Measurements from ENCODE around the gene SLC6A19.

Gene SLC6A19

GRCh38 chr5:1206521-1207412 is 5.4 kb downstream of the SLC6A19 start:
- no peaks in the 10 kb centered on the region for H3K36me3 ChIP-seq (ENCODE audit: control insufficient read depth in 4 of 4, insufficient read depth in 4 of 4, low read length in 3 of 4)
- peaks cover 0 to 25% (median 3%) of the 10 kb centered on the region in 5 experiments for H3K27me3 ChIP-seq (replicated peaks in 2 of 5; ENCODE audit: control insufficient read depth in 4 of 5, insufficient read depth in 5 of 5, low read length in 4 of 5)
- H3K4me3 ChIP-seq (ENCODE audit: control insufficient read depth in 1 of 7, extremely low read depth in 1 of 7, insufficient read depth in 4 of 7, low read depth in 2 of 7, low read length in 6 of 7), result no peak overlapping the region
- 87% methylated on average over 48 of the region's 49 CpGs for WGBS (ENCODE audit: insufficient coverage)
- peaks cover 0 to 5% (median 0%) of the 10 kb centered on the region in 5 experiments for H3K9me3 ChIP-seq (ENCODE audit: control extremely low read depth in 1 of 5, control insufficient read depth in 4 of 5, insufficient read depth in 2 of 5, low read depth in 1 of 5, low read length in 4 of 5)
- no peak for DNase-seq
- ChIA-PET POLR2A (no interaction called here), CTCF (interaction anchor here (0.6 kb wide), 1 partner anchor 32 kb away, joined by 3 read pairs; no protein-coding TSS in a partner anchor)
- H3K4me1 ChIP-seq (ENCODE audit: control extremely low read depth in 1 of 4, control insufficient read depth in 4 of 4, insufficient read depth in 4 of 4, low read length in 3 of 4), result peaks cover 0 to 2% (median 0%) of the 10 kb centered on the region in 4 experiments
- no peak overlapping the region for H3K27ac ChIP-seq (ENCODE audit: insufficient read depth in 1 of 2, low read depth in 1 of 2, low read length in 2 of 2, poor library complexity in 1 of 2, severe bottlenecking in 2 of 2)

GRCh38 chr5:1207555-1207954 is 6.2 kb downstream of the SLC6A19 start:
- 86% methylated on average over 4 of the region's 6 CpGs for WGBS (ENCODE audit: insufficient coverage)
- CTCF ChIA-PET, result no interaction called here
- no peak overlapping the region for H3K27ac ChIP-seq (ENCODE audit: insufficient read depth in 1 of 2, low read depth in 1 of 2, low read length in 2 of 2, poor library complexity in 1 of 2, severe bottlenecking in 2 of 2)
- H3K36me3 ChIP-seq (ENCODE audit: control insufficient read depth in 4 of 4, insufficient read depth in 4 of 4, low read length in 3 of 4), result no peaks in the 10 kb centered on the region
- H3K4me3 ChIP-seq (ENCODE audit: control insufficient read depth in 1 of 7, extremely low read depth in 1 of 7, insufficient read depth in 4 of 7, low read depth in 2 of 7, low read length in 6 of 7), result no peak overlapping the region
- H3K4me1 ChIP-seq (ENCODE audit: control extremely low read depth in 1 of 4, control insufficient read depth in 4 of 4, insufficient read depth in 4 of 4, low read length in 3 of 4), result peaks cover 0 to 2% (median 0%) of the 10 kb centered on the region in 4 experiments
- H3K27me3 ChIP-seq (replicated peaks in 2 of 5; ENCODE audit: control insufficient read depth in 4 of 5, insufficient read depth in 5 of 5, low read length in 4 of 5), result peaks cover 0 to 25% (median 3%) of the 10 kb centered on the region in 5 experiments
- POLR2A ChIA-PET, result no interaction called here
- H3K9me3 ChIP-seq (ENCODE audit: control extremely low read depth in 1 of 5, control insufficient read depth in 4 of 5, insufficient read depth in 2 of 5, low read depth in 1 of 5, low read length in 4 of 5), result peaks cover 0 to 6% (median 0%) of the 10 kb centered on the region in 5 experiments
- DNase-seq, result no peak

- H3K9me3 ChIP-seq (ENCODE audit: control extremely low read depth in 1 of 5, control insufficient read depth in 4 of 5, insufficient read depth in 2 of 5, low read depth in 1 of 5, low read length in 4 of 5), result peaks cover 0 to 6% (median 0%) of the 10 kb centered on the region in 5 experiments
- H3K4me3 ChIP-seq (ENCODE audit: control insufficient read depth in 1 of 7, extremely low read depth in 1 of 7, insufficient read depth in 4 of 7, low read depth in 2 of 7, low read length in 6 of 7), result no peak overlapping the region
- H3K27me3 ChIP-seq (replicated peaks in 2 of 5; ENCODE audit: control insufficient read depth in 4 of 5, insufficient read depth in 5 of 5, low read length in 4 of 5), result peaks cover 0 to 25% (median 3%) of the 10 kb centered on the region in 5 experiments
- H3K36me3 ChIP-seq (ENCODE audit: control insufficient read depth in 4 of 4, insufficient read depth in 4 of 4, low read length in 3 of 4), result no peaks in the 10 kb centered on the region
- no peak overlapping the region for H3K27ac ChIP-seq (ENCODE audit: insufficient read depth in 1 of 2, low read depth in 1 of 2, low read length in 2 of 2, poor library complexity in 1 of 2, severe bottlenecking in 2 of 2)
- CTCF ChIA-PET, result no interaction called here
- H3K4me1 ChIP-seq (ENCODE audit: control extremely low read depth in 1 of 4, control insufficient read depth in 4 of 4, insufficient read depth in 4 of 4, low read length in 3 of 4), result peaks cover 0 to 2% (median 0%) of the 10 kb centered on the region in 4 experiments
- no peak for DNase-seq
- 87% methylated on average over 15 of the region's 17 CpGs for WGBS (ENCODE audit: insufficient coverage)
- POLR2A ChIA-PET, result no interaction called here
Observed at GRCh38 chr5:1208221-1208742, 6.9 kb downstream of the SLC6A19 start.

- peaks cover 0 to 2% (median 0%) of the 10 kb centered on the region in 4 experiments for H3K4me1 ChIP-seq (ENCODE audit: control extremely low read depth in 1 of 4, control insufficient read depth in 4 of 4, insufficient read depth in 4 of 4, low read length in 3 of 4)
- CTCF ChIA-PET, result no interaction called here
- H3K4me3 ChIP-seq (ENCODE audit: control insufficient read depth in 1 of 7, extremely low read depth in 1 of 7, insufficient read depth in 4 of 7, low read depth in 2 of 7, low read length in 6 of 7), result no peak overlapping the region
- DNase-seq, result no peak
- peaks cover 0 to 25% (median 3%) of the 10 kb centered on the region in 5 experiments for H3K27me3 ChIP-seq (replicated peaks in 2 of 5; ENCODE audit: control insufficient read depth in 4 of 5, insufficient read depth in 5 of 5, low read length in 4 of 5)
- H3K9me3 ChIP-seq (ENCODE audit: control extremely low read depth in 1 of 5, control insufficient read depth in 4 of 5, insufficient read depth in 2 of 5, low read depth in 1 of 5, low read length in 4 of 5), result peaks cover 0 to 6% (median 0%) of the 10 kb centered on the region in 5 experiments
- POLR2A ChIA-PET, result no interaction called here
- no peak overlapping the region for H3K27ac ChIP-seq (ENCODE audit: insufficient read depth in 1 of 2, low read depth in 1 of 2, low read length in 2 of 2, poor library complexity in 1 of 2, severe bottlenecking in 2 of 2)
- H3K36me3 ChIP-seq (ENCODE audit: control insufficient read depth in 4 of 4, insufficient read depth in 4 of 4, low read length in 3 of 4), result no peaks in the 10 kb centered on the region
- WGBS (ENCODE audit: insufficient coverage), result 92% methylated on average over 24 of the region's 24 CpGs
Observed at GRCh38 chr5:1208743-1209488, 7.5 kb downstream of the SLC6A19 start.

- Histone ChIP-seq H3K4me1 (ENCODE audit: control extremely low read depth in 1 of 4, control insufficient read depth in 4 of 4, insufficient read depth in 4 of 4, low read length in 3 of 4) (peaks cover 0 to 2% (median 0%) of the 10 kb centered on the region in 4 experiments), H3K27me3 (replicated peaks in 2 of 5; ENCODE audit: control insufficient read depth in 4 of 5, insufficient read depth in 5 of 5, low read length in 4 of 5) (peaks cover 0 to 25% (median 3%) of the 10 kb centered on the region in 5 experiments), H3K9me3 (ENCODE audit: control extremely low read depth in 1 of 5, control insufficient read depth in 4 of 5, insufficient read depth in 2 of 5, low read depth in 1 of 5, low read length in 4 of 5) (peaks cover 0 to 6% (median 0%) of the 10 kb centered on the region in 5 experiments), H3K36me3 (ENCODE audit: control insufficient read depth in 4 of 4, insufficient read depth in 4 of 4, low read length in 3 of 4) (no peaks in the 10 kb centered on the region), H3K27ac (ENCODE audit: insufficient read depth in 1 of 2, low read depth in 1 of 2, low read length in 2 of 2, poor library complexity in 1 of 2, severe bottlenecking in 2 of 2) (no peak overlapping the region), H3K4me3 (ENCODE audit: control insufficient read depth in 1 of 7, extremely low read depth in 1 of 7, insufficient read depth in 4 of 7, low read depth in 2 of 7, low read length in 6 of 7) (no peak overlapping the region)
- ChIA-PET CTCF (no interaction called here), POLR2A (no interaction called here)
- 63% methylated on average over 2 of the region's 2 CpGs for WGBS (ENCODE audit: insufficient coverage)
- DNase-seq, result no peak
Observed at GRCh38 chr5:1209489-1209852, 8.1 kb downstream of the SLC6A19 start.

GRCh38 chr5:1209896-1210776 is 8.7 kb downstream of the SLC6A19 start:
- 91% methylated on average over 18 of the region's 21 CpGs for WGBS (ENCODE audit: insufficient coverage)
- ChIA-PET POLR2A (no interaction called here), CTCF (interaction anchor here (1.0 kb wide), 1 partner anchor 37 kb away, joined by 3 read pairs; no protein-coding TSS in a partner anchor)

More at GRCh38 chr5:1209896-1210776, 8.7 kb downstream of the SLC6A19 start:
- no peak overlapping the region for H3K4me3 ChIP-seq (ENCODE audit: control insufficient read depth in 1 of 7, extremely low read depth in 1 of 7, insufficient read depth in 4 of 7, low read depth in 2 of 7, low read length in 6 of 7)
- no peak for DNase-seq
- H3K27me3 ChIP-seq (replicated peaks in 2 of 5; ENCODE audit: control insufficient read depth in 4 of 5, insufficient read depth in 5 of 5, low read length in 4 of 5), result peaks cover 0 to 20% (median 3%) of the 10 kb centered on the region in 5 experiments
- no peak overlapping the region for H3K27ac ChIP-seq (ENCODE audit: insufficient read depth in 1 of 2, low read depth in 1 of 2, low read length in 2 of 2, poor library complexity in 1 of 2, severe bottlenecking in 2 of 2)
- H3K36me3 ChIP-seq (ENCODE audit: control insufficient read depth in 4 of 4, insufficient read depth in 4 of 4, low read length in 3 of 4), result no peaks in the 10 kb centered on the region
- peaks cover 0 to 6% (median 0%) of the 10 kb centered on the region in 5 experiments for H3K9me3 ChIP-seq (ENCODE audit: control extremely low read depth in 1 of 5, control insufficient read depth in 4 of 5, insufficient read depth in 2 of 5, low read depth in 1 of 5, low read length in 4 of 5)
- H3K4me1 ChIP-seq (ENCODE audit: control extremely low read depth in 1 of 4, control insufficient read depth in 4 of 4, insufficient read depth in 4 of 4, low read length in 3 of 4), result no peaks in the 10 kb centered on the region

All from common myeloid progenitor, CD34-positive (primary cell).